Stimulated activated CD8-positive, alpha-beta memory T cell treated with anti-CD3 and anti-CD28 coated beads, Interleukin-7, amount 100 ng/mL, for 1 hour (primary cell): ENCODE results near the gene LY6G6F.

Source experiments
- DNase-seq, 2 donors: peaks; one replicate each; pipeline ENCODE4 v3.0.0-alpha.2; 2020; ENCODE audit warnings: low read depth in 2 of 2

LY6G6F gene

DNA sequence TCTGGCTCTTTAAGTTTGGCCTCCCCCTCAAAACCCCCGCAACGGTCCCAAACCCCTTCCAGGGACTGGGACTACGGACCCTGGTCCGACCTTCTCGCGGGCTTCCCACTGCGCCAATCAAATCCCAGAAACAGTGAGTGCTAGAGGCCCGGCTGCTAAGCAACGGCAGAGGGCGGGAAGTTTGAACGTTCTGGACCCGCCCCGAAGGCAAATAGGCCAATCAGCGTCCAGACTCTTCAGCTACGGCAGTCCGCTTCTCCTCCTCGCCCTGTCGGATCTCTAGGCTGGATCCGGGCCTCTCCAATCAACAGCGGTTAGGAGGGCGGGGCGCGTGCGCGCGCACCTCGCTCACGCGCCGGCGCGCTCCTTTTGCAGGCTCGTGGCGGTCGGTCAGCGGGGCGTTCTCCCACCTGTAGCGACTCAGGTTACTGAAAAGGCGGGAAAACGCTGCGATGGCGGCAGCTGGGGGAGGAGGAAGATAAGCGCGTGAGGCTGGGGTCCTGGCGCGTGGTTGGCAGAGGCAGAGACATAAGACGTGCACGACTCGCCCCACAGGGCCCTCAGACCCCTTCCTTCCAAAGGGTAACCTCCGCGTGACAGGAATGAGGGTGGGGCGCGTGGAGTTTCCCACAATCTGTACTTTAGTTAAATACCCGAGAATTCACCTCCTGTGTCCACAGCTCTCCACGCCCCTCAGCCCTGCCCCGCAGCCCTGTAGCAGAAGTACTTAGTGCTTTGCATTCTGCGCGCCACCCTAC is 33.2 kb downstream of the LY6G6F start, which contains the start of gene MSH5:
TSS of gene MSH5 (plus strand) at position 367 of the 758 bp plus-strand sequence. CDS start 462 bp downstream, outside the sequence.
- DNase-seq: peak; percentile 89 to 90

DNA sequence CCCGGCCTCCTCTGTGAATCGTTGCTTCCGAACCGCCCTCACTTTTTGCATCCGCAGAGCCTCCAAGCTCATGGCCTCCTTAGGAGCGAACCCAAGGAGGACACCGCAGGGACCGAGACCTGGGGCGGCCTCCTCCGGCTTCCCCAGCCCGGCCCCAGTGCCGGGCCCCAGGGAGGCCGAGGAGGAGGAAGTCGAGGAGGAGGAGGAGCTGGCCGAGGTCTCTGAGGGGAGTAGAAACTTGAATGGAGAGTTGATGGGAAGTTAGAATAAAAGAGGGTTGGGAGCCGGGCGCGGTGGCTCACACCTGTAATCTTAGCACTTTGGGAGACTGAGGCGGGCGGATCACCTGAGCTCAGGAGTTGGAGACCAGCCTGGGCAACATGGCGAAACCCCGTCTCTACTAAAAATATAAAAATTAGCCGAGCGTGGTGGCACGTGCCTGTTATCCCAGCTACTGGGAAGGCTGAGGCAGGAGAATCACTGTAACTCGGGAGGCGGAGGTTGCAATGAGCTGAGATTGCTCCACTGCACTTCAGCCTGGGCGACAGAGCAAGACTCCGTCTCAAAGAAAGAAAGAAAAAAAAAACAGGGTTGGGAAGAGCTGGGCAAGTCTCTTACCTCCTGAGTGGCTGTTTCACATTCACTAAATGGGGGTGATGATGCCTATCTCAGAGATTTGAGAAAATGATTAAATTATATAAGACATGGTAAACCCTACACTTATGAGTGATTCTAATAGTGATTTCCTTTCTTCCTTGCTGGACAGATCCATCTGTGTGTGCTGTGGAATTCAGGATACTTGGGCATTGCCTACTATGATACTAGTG is 33.9 kb downstream of the LY6G6F start:
- DNase-seq: no peak

DNA sequence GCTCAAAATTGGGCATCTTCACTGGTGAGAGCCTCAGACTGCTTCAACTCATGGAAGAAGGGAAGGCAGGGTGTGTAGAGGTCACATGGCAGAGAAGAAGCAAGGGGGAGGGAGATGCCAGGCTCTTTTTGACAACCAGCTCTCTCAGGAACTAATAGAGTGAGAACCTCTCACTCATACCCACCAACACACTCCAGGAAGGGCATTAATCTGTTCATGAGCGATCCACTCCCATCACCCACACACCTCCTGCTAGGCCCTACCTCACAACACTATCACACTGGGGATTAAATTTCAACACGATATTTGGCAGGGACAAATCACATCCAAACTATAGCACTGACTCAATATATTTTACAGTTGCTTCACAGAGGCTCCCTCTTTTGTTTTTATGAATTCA is 35.1 kb downstream of the LY6G6F start:
- DNase-seq: no peak

DNA sequence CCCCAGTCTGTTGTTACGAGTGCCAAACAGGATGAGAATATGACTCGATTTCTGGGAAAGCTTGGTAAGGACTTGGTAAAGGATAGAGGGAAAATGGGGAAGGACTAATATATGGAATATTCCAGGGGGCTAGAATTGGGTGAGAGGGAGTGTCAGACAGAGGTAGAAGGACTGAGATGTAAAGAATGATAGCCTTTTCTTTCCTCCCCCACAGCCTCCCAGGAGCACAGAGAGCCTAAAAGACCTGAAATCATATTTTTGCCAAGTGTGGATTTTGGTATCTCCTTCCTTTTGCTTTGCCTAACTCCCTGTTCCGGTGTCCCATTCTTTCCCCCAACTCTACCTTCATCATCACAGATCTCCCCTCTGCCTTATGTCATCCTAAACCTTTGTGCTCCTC is 36.2 kb downstream of the LY6G6F start:
- DNase-seq: no peak

DNA sequence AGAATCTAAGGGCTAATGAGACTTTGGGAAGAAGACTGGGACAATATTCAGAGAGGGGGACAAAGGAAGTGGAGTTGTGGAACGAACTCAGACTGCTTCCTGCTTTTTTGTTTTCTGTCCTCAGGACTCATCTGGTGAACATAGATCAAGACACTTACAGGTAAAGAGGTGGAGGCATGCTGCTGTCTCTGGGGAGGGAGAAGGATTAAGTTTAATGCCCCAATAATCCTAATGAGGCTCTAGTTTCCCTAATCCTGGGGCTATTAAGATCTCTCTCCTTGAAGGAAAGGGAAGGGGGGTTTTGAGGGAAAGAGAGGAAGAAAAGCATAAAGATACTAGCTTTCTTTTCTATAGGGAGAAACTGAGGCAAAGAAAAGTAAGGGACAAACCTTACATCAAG is 37.8 kb downstream of the LY6G6F start:
- no peak for DNase-seq

- DNase-seq: no peak
These were observed 42.8 kb downstream of the LY6G6F start for GRCh38 chr6:31749301-31750036.

- DNase-seq: no peak
These were observed 43.9 kb downstream of the LY6G6F start for GRCh38 chr6:31750411-31751022.

GRCh38 chr6:31752739-31753319 is 46.2 kb downstream of the LY6G6F start:
- no peak for DNase-seq

DNA sequence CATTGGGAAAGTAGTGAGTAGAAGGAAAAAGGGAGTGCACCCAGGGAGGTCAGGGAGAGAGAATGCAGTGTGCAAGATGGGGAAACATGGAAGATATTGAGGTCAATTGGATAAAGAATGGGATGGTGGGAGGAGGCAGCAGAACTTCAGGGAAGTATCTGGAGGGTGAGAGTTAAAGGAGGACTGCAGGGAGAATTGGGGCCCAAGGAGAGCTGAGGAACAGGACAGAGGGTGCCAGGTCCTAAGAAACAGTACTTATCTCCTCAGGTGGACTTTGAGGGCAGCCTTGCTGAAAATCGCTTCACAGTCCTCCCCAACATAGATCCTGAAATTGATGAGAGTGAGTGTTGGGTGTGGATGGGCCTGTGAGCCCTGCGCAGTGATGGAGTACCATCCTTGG is 51.6 kb downstream of the LY6G6F start:
- DNase-seq: no peak
